Measurements from ENCODE around the gene BSPRY. TPM values are rescaled to one million over a fixed set of nuclear protein-coding genes. Genes with fewer than 3 reads are reported as not detected.

BSPRY gene
- total RNA-seq, 1 donor from 2014 or later, result 0.27 TPM

DNA sequence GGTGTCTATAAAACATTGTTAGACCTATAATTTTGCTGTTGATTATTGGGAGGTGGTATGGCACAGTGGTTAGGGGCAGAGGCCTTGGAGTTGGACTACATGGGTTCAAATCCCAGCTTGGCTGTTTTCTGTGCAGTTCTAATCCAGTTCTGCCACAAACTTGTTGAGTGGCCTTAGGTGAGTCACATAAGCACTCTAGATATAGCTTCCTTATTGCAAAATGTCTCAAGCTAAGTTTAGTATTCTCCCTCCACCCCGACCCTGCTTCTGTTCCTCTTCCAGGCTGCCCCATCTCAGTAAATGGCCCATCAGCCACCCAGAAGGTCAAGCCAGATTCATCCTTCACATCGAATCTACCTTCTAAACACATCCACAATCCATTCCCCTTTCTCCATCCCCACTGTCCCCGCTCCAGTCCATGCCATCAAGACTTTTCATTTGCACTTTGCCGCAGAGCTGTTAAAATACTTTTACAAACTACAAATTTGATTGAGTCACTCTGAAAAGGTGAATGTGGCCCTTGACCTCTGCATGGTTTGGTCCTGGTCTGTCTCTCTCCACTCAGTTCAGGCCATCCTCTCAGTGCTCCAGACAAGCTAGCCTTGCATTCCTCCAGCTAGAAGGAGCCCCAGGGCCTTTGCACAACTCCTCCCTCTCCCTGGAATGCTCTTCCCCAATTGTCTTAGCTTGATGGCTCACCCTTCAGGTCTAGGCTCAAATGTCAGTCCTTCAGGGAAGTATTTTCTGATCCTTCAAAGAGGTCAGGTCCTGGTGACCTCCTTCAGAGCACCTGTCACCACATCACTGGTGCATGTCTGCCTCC lies 37.4 kb downstream of the BSPRY start:
- no peak overlapping the region for H2AFZ ChIP-seq (ENCODE audit: low read depth, low read length)
- no peaks in the 10 kb centered on the region for H3K9me3 ChIP-seq (ENCODE audit: insufficient read depth, low read depth, low read length)
- Mint-ChIP-seq H3K4me1 (ENCODE audit: low read depth, unreplicated experiment) (no peaks in the 10 kb centered on the region), H3K9me3 (ENCODE audit: unreplicated experiment) (no peaks in the 10 kb centered on the region), H3K36me3 (ENCODE audit: low read depth, unreplicated experiment) (peaks cover 19% of the 10 kb centered on the region), H3K4me3 (ENCODE audit: unreplicated experiment) (no peak overlapping the region), H3K27ac (ENCODE audit: unreplicated experiment) (no peak overlapping the region), H3K27me3 (ENCODE audit: low read depth, unreplicated experiment) (no peaks in the 10 kb centered on the region)
- H3K27ac ChIP-seq (ENCODE audit: low read depth, low read length), result no peak overlapping the region
- no peak overlapping the region for H3K4me2 ChIP-seq (ENCODE audit: low read length)
- H4K20me1 ChIP-seq (ENCODE audit: insufficient read depth, low read length), result no peaks in the 10 kb centered on the region
- H3K9ac ChIP-seq (ENCODE audit: low read length), result no peak overlapping the region
- H3K4me3 ChIP-seq (ENCODE audit: insufficient read depth, low read depth, low read length), result no peak overlapping the region
- H3K79me2 ChIP-seq (ENCODE audit: insufficient read depth, low read length), result no peaks in the 10 kb centered on the region
- H3K36me3 ChIP-seq (ENCODE audit: insufficient read depth, low read length), result peaks cover 5% of the 10 kb centered on the region
- H3K4me1 ChIP-seq (ENCODE audit: insufficient read depth, low read length), result no peaks in the 10 kb centered on the region
- no peak for DNase-seq (ENCODE audit: low read depth)
- TF ChIP-seq, protein P1, sequence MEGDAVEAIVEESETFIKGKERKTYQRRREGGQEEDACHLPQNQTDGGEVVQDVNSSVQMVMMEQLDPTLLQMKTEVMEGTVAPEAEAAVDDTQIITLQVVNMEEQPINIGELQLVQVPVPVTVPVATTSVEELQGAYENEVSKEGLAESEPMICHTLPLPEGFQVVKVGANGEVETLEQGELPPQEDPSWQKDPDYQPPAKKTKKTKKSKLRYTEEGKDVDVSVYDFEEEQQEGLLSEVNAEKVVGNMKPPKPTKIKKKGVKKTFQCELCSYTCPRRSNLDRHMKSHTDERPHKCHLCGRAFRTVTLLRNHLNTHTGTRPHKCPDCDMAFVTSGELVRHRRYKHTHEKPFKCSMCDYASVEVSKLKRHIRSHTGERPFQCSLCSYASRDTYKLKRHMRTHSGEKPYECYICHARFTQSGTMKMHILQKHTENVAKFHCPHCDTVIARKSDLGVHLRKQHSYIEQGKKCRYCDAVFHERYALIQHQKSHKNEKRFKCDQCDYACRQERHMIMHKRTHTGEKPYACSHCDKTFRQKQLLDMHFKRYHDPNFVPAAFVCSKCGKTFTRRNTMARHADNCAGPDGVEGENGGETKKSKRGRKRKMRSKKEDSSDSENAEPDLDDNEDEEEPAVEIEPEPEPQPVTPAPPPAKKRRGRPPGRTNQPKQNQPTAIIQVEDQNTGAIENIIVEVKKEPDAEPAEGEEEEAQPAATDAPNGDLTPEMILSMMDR (IDR thresholded peaks at IDR 0.05; ENCODE audit: insufficient read depth, low read depth, low read length), result no peak
- no peak for TF ChIP-seq EZH2 (IDR thresholded peaks at IDR 0.05; ENCODE audit: insufficient read depth, low read length)
- no peak for FAIRE-seq
- H3K27me3 ChIP-seq (ENCODE audit: insufficient read depth, low read length), result no peaks in the 10 kb centered on the region

DNA sequence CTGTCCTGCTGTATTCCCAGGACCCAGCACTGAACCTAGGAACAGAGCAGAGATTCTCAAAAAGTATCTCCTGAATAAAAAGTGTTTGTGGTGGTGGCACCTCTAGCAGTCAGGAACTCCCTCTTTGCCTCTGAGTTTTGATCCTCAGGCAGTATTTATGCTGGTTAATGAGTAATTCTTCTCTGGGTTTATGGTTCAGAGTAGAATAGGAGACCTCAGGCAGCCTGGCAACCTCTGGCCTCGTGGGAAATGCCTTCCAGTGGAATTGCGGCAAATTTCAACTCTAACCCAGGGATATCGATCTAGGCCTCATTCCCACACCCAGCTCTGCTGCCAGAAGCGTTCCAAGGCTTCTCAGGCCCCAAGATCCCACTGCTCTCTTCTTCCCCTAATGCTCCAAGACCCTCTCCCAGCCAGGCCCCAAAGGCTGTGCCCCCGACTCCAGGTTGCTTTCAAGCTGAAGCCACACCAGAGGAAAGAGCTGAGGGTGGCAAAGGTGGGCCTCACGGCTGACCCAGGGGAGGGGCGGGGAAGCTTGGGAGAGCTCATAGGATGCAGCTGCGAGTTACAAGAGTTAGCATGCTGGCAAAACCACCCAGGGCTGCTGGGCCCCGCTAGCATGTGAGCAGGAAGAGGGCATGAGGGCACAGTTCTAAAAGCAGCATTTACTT lies 38.4 kb downstream of the BSPRY start:
- H3K27ac Mint-ChIP-seq (ENCODE audit: unreplicated experiment), result no peak overlapping the region
- Histone ChIP-seq H3K4me3 (ENCODE audit: insufficient read depth, low read depth, low read length) (no peak overlapping the region), H3K27ac (ENCODE audit: low read depth, low read length) (no peak overlapping the region), H3K4me2 (ENCODE audit: low read length) (no peak overlapping the region), H3K79me2 (ENCODE audit: insufficient read depth, low read length) (no peaks in the 10 kb centered on the region), H3K36me3 (ENCODE audit: insufficient read depth, low read length) (peaks cover 5% of the 10 kb centered on the region), H3K9ac (ENCODE audit: low read length) (no peak overlapping the region), H3K4me1 (ENCODE audit: insufficient read depth, low read length) (no peaks in the 10 kb centered on the region), H4K20me1 (ENCODE audit: insufficient read depth, low read length) (no peaks in the 10 kb centered on the region), H2AFZ (ENCODE audit: low read depth, low read length) (no peak overlapping the region), H3K27me3 (ENCODE audit: insufficient read depth, low read length) (no peaks in the 10 kb centered on the region), H3K9me3 (ENCODE audit: insufficient read depth, low read depth, low read length) (no peaks in the 10 kb centered on the region)
- no peaks in the 10 kb centered on the region for H3K27me3 Mint-ChIP-seq (ENCODE audit: low read depth, unreplicated experiment)
- peaks cover 25% of the 10 kb centered on the region for H3K36me3 Mint-ChIP-seq (ENCODE audit: low read depth, unreplicated experiment)
- FAIRE-seq, result no peak
- no peak for TF ChIP-seq EZH2 (IDR thresholded peaks at IDR 0.05; ENCODE audit: insufficient read depth, low read length)
- TF ChIP-seq, protein P1 (IDR thresholded peaks at IDR 0.05; ENCODE audit: insufficient read depth, low read depth, low read length), result no peak
- no peaks in the 10 kb centered on the region for H3K4me1 Mint-ChIP-seq (ENCODE audit: low read depth, unreplicated experiment)
- DNase-seq (ENCODE audit: low read depth), result no peak
- no peaks in the 10 kb centered on the region for H3K9me3 Mint-ChIP-seq (ENCODE audit: unreplicated experiment)
- no peak overlapping the region for H3K4me3 Mint-ChIP-seq (ENCODE audit: unreplicated experiment)

All from astrocyte (in vitro differentiated cells and primary cell).